VCaP (cell line): ENCODE results near the gene PCDHGA11.
A peak's percentile ranks its signal among the peaks of the same experiment; 100 is the strongest.
"Not testable (repeated sequence)": the region's sequence is repeated elsewhere in the genome, so short reads cannot be mapped to it uniquely, and the experiment has no call there.

Experiments used
- H3K27ac ChIP-seq: fragments of 450-650 bp; 2 replicates; pipeline ENCODE4 v1.5.1; 2017
- CTCF ChIP-seq: fragments of 450-650 bp; conservative IDR thresholded peaks from 2 replicates; pipeline ENCODE4 v1.5.1; 2017; ENCODE audit warnings: mild to moderate bottlenecking, moderate library complexity

Gene PCDHGA11

GRCh38 chr5:141384471-141385267, 36.2 kb upstream of the PCDHGA11 start:
- TF ChIP-seq CTCF = no peak
- H3K27ac ChIP-seq = no peak overlapping the region

GRCh38 chr5:141387557-141388311, 33.1 kb upstream of the PCDHGA11 start, which contains the start of gene PCDHGB4:
Gene PCDHGB4 (plus strand): TSS chr5:141387698. CDS start chr5:141387885, 187 bp downstream.
- H3K27ac ChIP-seq = not testable (repeated sequence)
- TF ChIP-seq CTCF = peak; percentile 85

GRCh38 chr5:141388661-141389060, 32.2 kb upstream of the PCDHGA11 start:
- H3K27ac ChIP-seq = no peak overlapping the region
- TF ChIP-seq CTCF = no peak

GRCh38 chr5:141389153-141390042, 31.5 kb upstream of the PCDHGA11 start:
- no peak overlapping the region for H3K27ac ChIP-seq
- TF ChIP-seq CTCF = no peak

GRCh38 chr5:141392429-141393198, 28.2 kb upstream of the PCDHGA11 start, which contains the start of gene PCDHGA8:
Gene PCDHGA8 (plus strand): TSS chr5:141392633. CDS start chr5:141392814, 181 bp downstream.
- TF ChIP-seq CTCF = no peak
- H3K27ac ChIP-seq = no peak within 1 kb of the TSS

- TF ChIP-seq CTCF = no peak
- H3K27ac ChIP-seq = no peak overlapping the region
These were observed 27.6 kb upstream of the PCDHGA11 start for GRCh38 chr5:141393267-141393666.

GRCh38 chr5:141394401-141395187, 26.3 kb upstream of the PCDHGA11 start:
- not testable (repeated sequence) for H3K27ac ChIP-seq

GRCh38 chr5:141397756-141398551, 22.9 kb upstream of the PCDHGA11 start, which contains the start of gene PCDHGB5:
Gene PCDHGB5 (plus strand): TSS chr5:141397947. CDS start chr5:141398128, 181 bp downstream.
- H3K27ac ChIP-seq = not testable (repeated sequence)
